Measurements from ENCODE around the gene ZBTB20.

DNA sequence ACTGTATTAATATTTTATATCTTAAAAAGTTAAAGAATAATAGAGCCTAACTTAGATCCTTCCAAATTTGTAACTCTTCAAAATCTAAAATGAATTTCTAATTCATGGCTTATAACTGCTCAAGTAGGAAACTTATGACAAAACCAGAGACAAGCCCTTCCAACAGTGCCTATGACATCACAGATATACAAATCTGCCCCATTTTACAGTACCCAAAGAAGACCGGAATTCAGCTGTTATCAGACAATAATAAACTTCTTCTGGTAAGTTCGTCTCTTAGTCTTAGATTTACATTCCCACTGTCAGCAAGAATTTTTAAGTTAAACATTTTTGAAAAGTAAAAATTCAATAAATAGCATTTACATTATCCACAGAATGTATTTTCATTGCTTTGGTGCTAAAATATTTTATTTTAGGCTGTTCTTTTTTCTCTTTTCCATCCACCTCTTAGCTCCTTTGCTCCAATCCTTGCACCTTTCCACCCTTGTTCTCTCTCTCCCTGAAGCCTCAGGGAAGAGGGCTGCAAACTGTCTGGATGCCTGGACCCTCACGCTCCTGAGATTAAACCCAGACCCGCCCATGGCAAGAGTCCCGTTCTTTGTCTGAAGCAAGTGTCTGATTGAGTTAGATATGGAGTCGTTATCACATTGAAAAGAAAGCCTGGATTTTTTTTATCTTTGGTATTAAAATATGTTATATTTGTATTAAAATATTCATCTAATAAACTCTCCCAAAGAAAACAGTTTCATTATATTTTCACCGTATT, 312.7 kb downstream of the ZBTB20 start:
- TF ChIP-seq RAD21 (IDR thresholded peaks at IDR 0.05; ENCODE audit: low read length), result no peak
- TF ChIP-seq EZH2phosphoT487 (IDR thresholded peaks at IDR 0.05; ENCODE audit: borderline replicate concordance, low read depth), result no peak
- TF ChIP-seq USF1 (IDR thresholded peaks at IDR 0.05; ENCODE audit: borderline replicate concordance, low read depth), result no peak
- TF ChIP-seq CTCF (IDR thresholded peaks at IDR 0.05), result no peak
- peak in 1 of 2 experiments; percentile 89; a peak in 2 of 4 replicates for TF ChIP-seq EP300 (IDR thresholded peaks at IDR 0.05; ENCODE audit: borderline replicate concordance in 1 of 2, low read depth in 1 of 2, low read length in 1 of 2)
- TF ChIP-seq, protein P1, sequence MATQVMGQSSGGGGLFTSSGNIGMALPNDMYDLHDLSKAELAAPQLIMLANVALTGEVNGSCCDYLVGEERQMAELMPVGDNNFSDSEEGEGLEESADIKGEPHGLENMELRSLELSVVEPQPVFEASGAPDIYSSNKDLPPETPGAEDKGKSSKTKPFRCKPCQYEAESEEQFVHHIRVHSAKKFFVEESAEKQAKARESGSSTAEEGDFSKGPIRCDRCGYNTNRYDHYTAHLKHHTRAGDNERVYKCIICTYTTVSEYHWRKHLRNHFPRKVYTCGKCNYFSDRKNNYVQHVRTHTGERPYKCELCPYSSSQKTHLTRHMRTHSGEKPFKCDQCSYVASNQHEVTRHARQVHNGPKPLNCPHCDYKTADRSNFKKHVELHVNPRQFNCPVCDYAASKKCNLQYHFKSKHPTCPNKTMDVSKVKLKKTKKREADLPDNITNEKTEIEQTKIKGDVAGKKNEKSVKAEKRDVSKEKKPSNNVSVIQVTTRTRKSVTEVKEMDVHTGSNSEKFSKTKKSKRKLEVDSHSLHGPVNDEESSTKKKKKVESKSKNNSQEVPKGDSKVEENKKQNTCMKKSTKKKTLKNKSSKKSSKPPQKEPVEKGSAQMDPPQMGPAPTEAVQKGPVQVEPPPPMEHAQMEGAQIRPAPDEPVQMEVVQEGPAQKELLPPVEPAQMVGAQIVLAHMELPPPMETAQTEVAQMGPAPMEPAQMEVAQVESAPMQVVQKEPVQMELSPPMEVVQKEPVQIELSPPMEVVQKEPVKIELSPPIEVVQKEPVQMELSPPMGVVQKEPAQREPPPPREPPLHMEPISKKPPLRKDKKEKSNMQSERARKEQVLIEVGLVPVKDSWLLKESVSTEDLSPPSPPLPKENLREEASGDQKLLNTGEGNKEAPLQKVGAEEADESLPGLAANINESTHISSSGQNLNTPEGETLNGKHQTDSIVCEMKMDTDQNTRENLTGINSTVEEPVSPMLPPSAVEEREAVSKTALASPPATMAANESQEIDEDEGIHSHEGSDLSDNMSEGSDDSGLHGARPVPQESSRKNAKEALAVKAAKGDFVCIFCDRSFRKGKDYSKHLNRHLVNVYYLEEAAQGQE (IDR thresholded peaks at IDR 0.05; ENCODE audit: low read depth, low read length), result no peak
- no peak for TF ChIP-seq POLR2AphosphoS5 (IDR thresholded peaks at IDR 0.05; ENCODE audit: low read depth, low read length)
- no peak for TF ChIP-seq RFX5 (IDR thresholded peaks at IDR 0.05; ENCODE audit: low read length)
- no peak for TF ChIP-seq MXI1 (IDR thresholded peaks at IDR 0.05; ENCODE audit: low read depth, low read length)
- no peak for TF ChIP-seq NFIC (IDR thresholded peaks at IDR 0.05; ENCODE audit: borderline replicate concordance)
- no peak for TF ChIP-seq SMC3 (IDR thresholded peaks at IDR 0.05; ENCODE audit: low read depth, low read length)
- TF ChIP-seq, protein P2, sequence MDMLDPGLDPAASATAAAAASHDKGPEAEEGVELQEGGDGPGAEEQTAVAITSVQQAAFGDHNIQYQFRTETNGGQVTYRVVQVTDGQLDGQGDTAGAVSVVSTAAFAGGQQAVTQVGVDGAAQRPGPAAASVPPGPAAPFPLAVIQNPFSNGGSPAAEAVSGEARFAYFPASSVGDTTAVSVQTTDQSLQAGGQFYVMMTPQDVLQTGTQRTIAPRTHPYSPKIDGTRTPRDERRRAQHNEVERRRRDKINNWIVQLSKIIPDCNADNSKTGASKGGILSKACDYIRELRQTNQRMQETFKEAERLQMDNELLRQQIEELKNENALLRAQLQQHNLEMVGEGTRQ (IDR thresholded peaks at IDR 0.05; ENCODE audit: borderline replicate concordance, low read depth, low read length), result no peak
- no peak for TF ChIP-seq JUND (IDR thresholded peaks at IDR 0.05)
- TF ChIP-seq, protein P3, sequence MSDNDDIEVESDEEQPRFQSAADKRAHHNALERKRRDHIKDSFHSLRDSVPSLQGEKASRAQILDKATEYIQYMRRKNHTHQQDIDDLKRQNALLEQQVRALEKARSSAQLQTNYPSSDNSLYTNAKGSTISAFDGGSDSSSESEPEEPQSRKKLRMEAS (IDR thresholded peaks at IDR 0.05; ENCODE audit: low read depth), result no peak

Measured in SK-N-SH (cell line).